Small intestine (tissue), 7 donors: Measurements from ENCODE around the gene PC. TPM values are rescaled to one million over a fixed set of nuclear protein-coding genes. Genes with fewer than 3 reads are reported as not detected.
"Not testable (repeated sequence)": the region's sequence is repeated elsewhere in the genome, so short reads cannot be mapped to it uniquely, and the experiment has no call there.

Experiments
- DNase-seq, 2 donors: peaks; one replicate each; pipeline versions ENCODE4 v3.0.0 to v3.0.0-alpha.2; 2013
- FAIRE-seq: peaks from 2 replicates; lab custom pipeline; 2012; peaks lifted over from hg19 to GRCh38; lab: Jason Lieb, UNC
- H3K27ac ChIP-seq, 3 donors: one replicate each; pipeline ENCODE4 v1.5.1; 2013; ENCODE audit warnings: low read length in 2 of 3, mild to moderate bottlenecking in 2 of 3, control low read depth in 1 of 3, inconsistent platforms in 1 of 3, low read depth in 1 of 3, moderate library complexity in 1 of 3
- H3K27me3 ChIP-seq, 3 donors: one replicate each; pipeline ENCODE4 v1.6.1; 2013; ENCODE audit warnings: low read length in 3 of 3, inconsistent platforms in 1 of 3; ENCODE audit not compliant: control insufficient read depth in 3 of 3, insufficient read depth in 3 of 3
- H3K36me3 ChIP-seq, 3 donors: one replicate each; pipeline ENCODE4 v1.6.1; 2013; ENCODE audit warnings: low read length in 3 of 3, inconsistent platforms in 1 of 3, low read depth in 1 of 3, mild to moderate bottlenecking in 1 of 3, moderate library complexity in 1 of 3; ENCODE audit not compliant: control insufficient read depth in 3 of 3, insufficient read depth in 2 of 3
- H3K4me1 ChIP-seq, 3 donors: one replicate each; pipeline ENCODE4 v1.6.1; 2013; ENCODE audit warnings: low read length in 2 of 3, inconsistent platforms in 1 of 3, low read depth in 1 of 3, mild to moderate bottlenecking in 1 of 3, moderate library complexity in 1 of 3; ENCODE audit not compliant: control insufficient read depth in 3 of 3, insufficient read depth in 2 of 3
- H3K4me3 ChIP-seq, 3 donors: one replicate each; pipeline ENCODE4 v1.5.1; 2013; ENCODE audit warnings: low read length in 3 of 3, control low read depth in 1 of 3, inconsistent platforms in 1 of 3, low read depth in 1 of 3, mild to moderate bottlenecking in 1 of 3, moderate library complexity in 1 of 3
- H3K9me3 ChIP-seq, 2 donors: one replicate each; pipeline ENCODE4 v1.6.1; 2013; ENCODE audit warnings: low read depth in 1 of 2, low read length in 1 of 2; ENCODE audit not compliant: control insufficient read depth in 2 of 2, insufficient read depth in 1 of 2
- WGBS, 3 donors: extraction: QIAGEN DNeasy Blood & Tissue Kit; methylation state at CpG; one replicate each; pipeline ENCODE4 v1.1.7; 2013; 5-methylcytosine and 5-hydroxymethylcytosine counted together
- polyA plus RNA-seq, 4 donors: library from polyadenylated mRNA; stranded (reverse) in 3 of 4; unstranded in 1 of 4; fragments of 200-250 nt in 3 of 4; fragments of 120-200 nt in 1 of 4; gene quantifications; one replicate each; pipeline versions ENCODE4 v1.2.1 to v1.2.3, GENCODE V29; 2013
- donor health status: healthy with polysubstance abuse.
- donor health status: control.
- donor health status: control.
- donor health status: Bipolar disorder and iron deficiency.
- donor health status: healthy.

The PC gene
- polyA plus RNA-seq, 4 donors, result 19.9 to 89.5 (median 46.6) TPM

GRCh38 chr11:66967670-66968425 is 9.7 kb upstream of the PC start:
- no peak for FAIRE-seq
- Histone ChIP-seq H3K27me3 (no peaks in the 10 kb centered on the region), H3K4me3 (no peak overlapping the region), H3K9me3 (peaks cover 0 to 16% of the 10 kb centered on the region in 2 donors), H3K4me1 (peaks cover 4 to 41% (median 9%) of the 10 kb centered on the region in 3 donors), H3K27ac (peak overlapping the region in 2 of 3 donors; percentile 53 to 74), H3K36me3 (no peaks in the 10 kb centered on the region)
- DNase-seq, result peak in 1 of 2 donors; percentile 76
- WGBS, 3 donors, result 67 to 75% (median 72%) methylated on average over 5 of the region's 5 CpGs

- DNase-seq, result peak; percentile 83 to 89
- FAIRE-seq, result no peak
- Histone ChIP-seq H3K4me1 (peaks cover 4 to 33% (median 9%) of the 10 kb centered on the region in 3 donors), H3K27me3 (no peaks in the 10 kb centered on the region), H3K9me3 (peaks cover 0 to 16% of the 10 kb centered on the region in 2 donors), H3K4me3 (no peak overlapping the region), H3K27ac (peak overlapping the region in 1 of 3 donors; percentile 74), H3K36me3 (no peaks in the 10 kb centered on the region)
- 20 to 62% (median 40%) methylated on average over 5 of the region's 5 CpGs for WGBS, 3 donors
Measured at GRCh38 chr11:66966351-66966750, 8.2 kb upstream of the PC start.

- DNase-seq (no peak), FAIRE-seq (no peak)
- H3K36me3 ChIP-seq, result no peaks in the 10 kb centered on the region
- no peak overlapping the region for H3K4me3 ChIP-seq
- H3K9me3 ChIP-seq, result peaks cover 0 to 4% of the 10 kb centered on the region in 2 donors
- no peak overlapping the region for H3K27ac ChIP-seq
- WGBS, 3 donors, result 72 to 84% (median 75%) methylated on average over 3 of the region's 3 CpGs
- no peaks in the 10 kb centered on the region for H3K27me3 ChIP-seq
- H3K4me1 ChIP-seq, result peaks cover 0 to 17% (median 3%) of the 10 kb centered on the region in 3 donors
Measured at GRCh38 chr11:66964495-66964894, 6.3 kb upstream of the PC start.

- H3K4me1 ChIP-seq, result peaks cover under 1 to 20% (median 3%) of the 10 kb centered on the region in 3 donors
- DNase-seq (no peak), FAIRE-seq (no peak)
- H3K36me3 ChIP-seq, result no peaks in the 10 kb centered on the region
- peaks cover 0 to 4% of the 10 kb centered on the region in 2 donors for H3K9me3 ChIP-seq
- WGBS, 3 donors, result 91 to 96% (median 94%) methylated on average over 4 to 5 of the region's 5 CpGs
- H3K27ac ChIP-seq, result no peak overlapping the region
- no peaks in the 10 kb centered on the region for H3K27me3 ChIP-seq
- H3K4me3 ChIP-seq, result no peak overlapping the region
Measured at GRCh38 chr11:66962801-66963200, 4.6 kb upstream of the PC start.

- H3K27ac ChIP-seq, result no peak overlapping the region
- H3K4me1 ChIP-seq, result peaks cover 3 to 22% (median 5%) of the 10 kb centered on the region in 3 donors
- no peak overlapping the region for H3K4me3 ChIP-seq
- H3K36me3 ChIP-seq, result no peaks in the 10 kb centered on the region
- DNase-seq, result no peak
- H3K9me3 ChIP-seq, result peaks cover 0 to 4% of the 10 kb centered on the region in 2 donors
- WGBS, 3 donors, result 69 to 90% (median 82%) methylated on average over 2 of the region's 2 CpGs
- H3K27me3 ChIP-seq, result no peaks in the 10 kb centered on the region
- no peak for FAIRE-seq
Measured at GRCh38 chr11:66962247-66962646, 4.1 kb upstream of the PC start.

- not testable (repeated sequence) for FAIRE-seq, DNase-seq, H3K9me3 ChIP-seq, H3K27ac ChIP-seq, H3K27me3 ChIP-seq, H3K4me3 ChIP-seq, H3K36me3 ChIP-seq
- peaks cover 3 to 24% (median 5%) of the 10 kb centered on the region in 3 donors for H3K4me1 ChIP-seq
- 82 to 85% (median 84%) methylated on average over 5 of the region's 5 CpGs for WGBS, 3 donors
Measured at GRCh38 chr11:66961691-66962213, 3.6 kb upstream of the PC start.

- peaks cover 2 to 18% (median 3%) of the 10 kb centered on the region in 3 donors for H3K4me1 ChIP-seq
- 37 to 54% (median 49%) methylated on average over 10 of the region's 10 CpGs for WGBS, 3 donors
- FAIRE-seq (no peak), DNase-seq (no peak)
- H3K4me3 ChIP-seq, result peak overlapping the region in 2 of 3 donors; percentile 17 to 43
- peak overlapping the region in 2 of 3 donors; percentile 61 to 70 for H3K27ac ChIP-seq
- peaks cover 0 to 4% of the 10 kb centered on the region in 2 donors for H3K9me3 ChIP-seq
- H3K36me3 ChIP-seq, result peaks cover 0 to 9% (median 0%) of the 10 kb centered on the region in 3 donors
- H3K27me3 ChIP-seq, result no peaks in the 10 kb centered on the region
Measured at GRCh38 chr11:66958956-66959274, 732 bp upstream of the PC start.

- H3K4me1 ChIP-seq, result peaks cover 2 to 18% (median 8%) of the 10 kb centered on the region in 3 donors
- H3K27ac ChIP-seq, result peak overlapping the region; percentile 36 to 90 (median 42)
- 2 to 3% (median 2%) methylated on average over 22 to 40 of the region's 40 CpGs for WGBS, 3 donors
- FAIRE-seq (no peak), DNase-seq (no peak)
- peaks cover 0 to 4% of the 10 kb centered on the region in 2 donors for H3K9me3 ChIP-seq
- H3K36me3 ChIP-seq, result peaks cover 0 to 9% (median 0%) of the 10 kb centered on the region in 3 donors
- no peaks in the 10 kb centered on the region for H3K27me3 ChIP-seq
- peak overlapping the region; percentile 43 to 68 (median 58) for H3K4me3 ChIP-seq
Measured at GRCh38 chr11:66957971-66958231, 282 bp downstream of the PC start.
